VCaP (cell line): ENCODE measurements around the gene KCNK17.

ENCODE experiments used
- H3K27ac ChIP-seq: fragments of 450-650 bp; 2 replicates; pipeline ENCODE4 v1.5.1; 2017
- CTCF ChIP-seq: fragments of 450-650 bp; conservative IDR thresholded peaks from 2 replicates; pipeline ENCODE4 v1.5.1; 2017; ENCODE audit warnings: mild to moderate bottlenecking, moderate library complexity

Gene KCNK17

DNA sequence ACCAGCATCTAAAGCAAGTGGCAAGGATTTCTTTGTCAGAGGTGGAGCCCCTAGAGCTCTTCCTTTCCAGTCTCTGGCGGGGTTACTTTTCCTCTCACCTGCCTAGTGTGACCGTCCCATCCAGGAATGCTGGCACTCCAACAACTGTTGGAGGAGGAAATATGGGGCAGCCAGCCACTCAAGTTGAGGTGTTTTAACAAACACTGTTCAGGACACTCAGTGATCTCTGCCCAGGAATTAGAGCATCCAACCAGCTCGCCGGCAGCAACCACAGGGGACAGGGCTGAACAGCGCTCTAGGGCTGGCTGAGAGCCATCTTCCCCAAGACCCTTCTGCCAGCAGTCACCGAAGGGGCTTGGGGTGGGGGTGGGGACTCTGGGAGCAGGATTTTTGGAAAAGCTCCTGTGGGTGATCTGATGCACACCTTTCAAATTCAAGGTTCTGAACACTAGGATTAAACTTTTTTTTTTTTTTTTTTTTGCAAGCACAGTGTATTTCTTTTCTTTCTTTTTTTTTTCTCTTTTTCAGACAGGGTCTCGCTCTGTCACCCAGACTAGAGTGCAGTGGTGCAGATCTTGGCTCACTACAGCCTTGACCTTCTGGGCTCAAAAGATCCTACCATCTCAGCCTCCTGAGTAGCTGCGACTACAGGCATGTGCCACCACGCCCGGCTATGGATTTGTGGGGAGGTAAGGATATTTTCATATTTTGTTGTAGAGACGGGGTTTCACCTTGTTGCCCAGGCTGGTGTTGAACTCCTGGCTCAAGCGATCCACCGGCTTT, 36.7 kb upstream of the KCNK17 start:
- no peak overlapping the region for H3K27ac ChIP-seq
- no peak for TF ChIP-seq CTCF

DNA sequence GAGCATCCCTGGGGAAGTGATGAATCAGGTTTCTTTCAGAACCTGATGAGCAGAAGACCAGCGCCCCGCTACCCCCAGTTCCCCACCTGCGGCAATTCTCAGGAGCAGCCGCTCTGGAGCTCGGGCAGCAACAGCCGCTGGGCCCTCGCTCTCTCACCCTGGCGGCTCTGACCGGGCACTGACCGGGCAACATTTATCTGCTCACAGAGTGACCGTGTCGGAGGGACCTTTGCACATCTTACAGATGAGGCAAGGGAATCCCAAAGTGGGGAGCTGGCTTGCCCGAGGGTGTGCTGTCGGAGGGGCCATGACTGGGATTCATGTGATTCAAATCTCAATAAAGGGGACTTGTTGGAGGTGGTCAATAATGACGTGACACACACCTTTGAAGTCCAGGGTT, 34.5 kb upstream of the KCNK17 start:
- no peak overlapping the region for H3K27ac ChIP-seq
- no peak for TF ChIP-seq CTCF

- no peak overlapping the region for H3K27ac ChIP-seq
- TF ChIP-seq CTCF = peak; percentile 88
Measured at GRCh38 chr6:39347906-39348585, 33.8 kb upstream of the KCNK17 start.

DNA sequence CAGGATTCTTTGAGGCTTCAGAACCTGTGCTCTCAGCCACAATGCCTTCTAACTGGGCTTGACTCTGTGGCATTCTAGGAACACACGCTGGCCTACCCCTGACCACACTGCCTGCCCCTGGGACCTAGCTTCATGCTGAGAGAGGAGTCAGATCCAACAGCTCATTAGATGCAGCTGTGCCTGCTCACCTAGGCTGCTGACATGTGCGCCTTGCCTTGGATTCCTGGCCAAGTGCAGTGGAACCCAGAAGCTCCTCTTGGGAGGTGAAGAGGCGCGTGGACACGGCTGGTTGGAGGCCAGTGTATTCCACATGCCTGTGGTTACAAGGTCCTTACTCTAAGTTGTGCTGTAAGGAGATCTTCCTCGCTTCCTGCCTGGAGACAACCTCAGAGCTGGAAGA, 33.0 kb upstream of the KCNK17 start:
- no peak for TF ChIP-seq CTCF
- no peak overlapping the region for H3K27ac ChIP-seq

GRCh38 chr6:39344821-39345280, 30.6 kb upstream of the KCNK17 start:
- H3K27ac ChIP-seq = no peak overlapping the region
- no peak for TF ChIP-seq CTCF

GRCh38 chr6:39343396-39343870, 29.2 kb upstream of the KCNK17 start:
- H3K27ac ChIP-seq = no peak overlapping the region
- no peak for TF ChIP-seq CTCF

DNA sequence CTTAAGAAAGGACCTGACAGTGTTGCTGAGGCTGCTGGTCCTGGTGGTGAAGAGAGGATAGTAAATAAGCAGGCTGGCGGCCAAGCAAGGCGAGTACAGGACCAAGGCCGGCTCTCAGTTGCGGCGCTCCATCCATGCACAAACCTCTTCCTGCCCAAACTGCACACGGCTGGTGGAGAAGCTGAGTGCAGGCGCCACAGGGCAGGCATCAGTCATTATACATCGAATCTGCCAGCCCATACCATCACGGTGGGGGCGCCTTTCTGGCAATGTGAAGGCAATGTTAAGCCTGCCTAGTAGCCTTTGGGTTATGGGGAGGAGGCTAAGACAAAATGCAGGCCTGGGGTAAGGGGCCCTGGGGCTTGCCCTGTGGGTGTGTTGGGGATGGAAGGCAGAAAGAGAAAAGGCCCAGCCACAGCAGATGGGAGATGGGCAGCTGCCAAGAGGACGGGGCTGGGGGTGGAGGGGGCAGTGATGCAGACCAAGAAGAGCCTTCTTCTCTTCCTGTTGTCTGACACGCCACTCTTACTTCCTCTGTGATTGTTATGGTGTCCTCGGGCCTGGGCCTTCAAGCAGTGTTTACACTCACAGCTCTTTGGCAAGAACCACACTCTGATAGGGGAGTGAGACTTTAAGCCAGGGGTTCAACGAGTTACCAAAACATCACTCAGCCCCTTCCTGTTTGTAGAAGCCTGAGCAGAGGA, 28.6 kb upstream of the KCNK17 start:
- H3K27ac ChIP-seq = no peak overlapping the region
- no peak for TF ChIP-seq CTCF
